ENCODE data around the gene STX7.

The STX7 gene

DNA sequence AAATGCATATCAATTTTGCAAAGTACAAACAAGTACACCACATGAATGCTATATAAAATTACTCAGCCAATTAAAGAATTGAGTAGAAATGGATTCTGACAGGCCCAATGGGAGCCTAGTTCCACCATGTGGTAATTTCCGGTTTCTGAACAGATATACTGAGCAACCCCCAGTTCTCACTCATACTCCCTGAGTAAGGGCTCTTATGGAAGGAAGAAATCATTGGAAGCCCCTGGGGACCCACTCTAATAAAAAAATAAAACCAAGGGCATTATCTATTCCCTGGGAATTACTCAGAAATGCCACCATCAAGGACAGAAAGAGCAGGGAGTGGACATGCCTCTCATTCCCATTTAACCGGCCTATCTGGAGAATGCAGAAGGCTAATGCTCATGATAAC, 34.6 kb downstream of the STX7 start:
- no peak for DNase-seq (ENCODE audit: low read depth, low spot score)

DNA sequence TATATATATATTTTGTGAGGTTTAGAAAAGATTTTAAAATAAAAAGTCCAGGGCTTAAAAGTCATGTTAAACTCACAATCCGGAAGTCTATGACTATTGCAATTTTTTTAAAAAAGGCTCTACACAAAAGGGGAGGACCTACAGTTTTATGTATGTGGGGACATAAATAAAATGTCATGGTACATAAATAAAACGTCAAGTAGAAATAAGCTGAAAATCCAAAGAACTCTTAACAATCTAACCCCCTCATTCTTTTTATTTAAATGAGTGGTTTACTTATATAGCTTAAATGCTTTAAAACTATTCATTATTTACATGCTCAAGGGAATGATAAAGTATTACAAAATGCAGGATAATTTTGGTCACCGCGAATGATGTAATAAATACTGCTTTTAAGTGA, 36.2 kb downstream of the STX7 start:
- DNase-seq (ENCODE audit: low read depth, low spot score), result no peak

- no peak for DNase-seq (ENCODE audit: low read depth, low spot score)
Measured at GRCh38 chr6:132475925-132476324, 37.0 kb downstream of the STX7 start.

GRCh38 chr6:132471787-132472186, 41.1 kb downstream of the STX7 start:
- DNase-seq (ENCODE audit: low read depth, low spot score), result no peak

DNA sequence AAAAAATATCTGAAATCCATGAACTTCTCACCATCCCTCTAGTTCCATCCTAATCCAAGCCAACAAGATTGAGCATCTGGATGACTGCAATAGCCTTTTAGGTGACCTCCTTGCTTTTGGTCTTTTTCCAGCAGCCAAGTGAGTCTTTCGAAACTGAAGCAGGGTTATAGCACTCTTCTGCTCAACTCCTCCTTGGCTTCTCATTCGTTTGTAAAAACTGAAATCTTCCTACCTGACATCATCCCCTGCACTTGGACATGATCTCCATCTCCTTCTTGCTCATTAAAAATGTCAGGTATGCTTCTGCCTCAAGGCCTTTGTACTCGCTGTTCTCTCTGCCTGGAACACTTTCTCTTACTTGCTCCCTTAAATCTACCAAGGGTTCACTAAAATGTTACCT, 46.0 kb downstream of the STX7 start:
- DNase-seq (ENCODE audit: low read depth, low spot score), result no peak

GRCh38 chr6:132465530-132466485, 47.1 kb downstream of the STX7 start:
- no peak for DNase-seq (ENCODE audit: low read depth, low spot score)

DNA sequence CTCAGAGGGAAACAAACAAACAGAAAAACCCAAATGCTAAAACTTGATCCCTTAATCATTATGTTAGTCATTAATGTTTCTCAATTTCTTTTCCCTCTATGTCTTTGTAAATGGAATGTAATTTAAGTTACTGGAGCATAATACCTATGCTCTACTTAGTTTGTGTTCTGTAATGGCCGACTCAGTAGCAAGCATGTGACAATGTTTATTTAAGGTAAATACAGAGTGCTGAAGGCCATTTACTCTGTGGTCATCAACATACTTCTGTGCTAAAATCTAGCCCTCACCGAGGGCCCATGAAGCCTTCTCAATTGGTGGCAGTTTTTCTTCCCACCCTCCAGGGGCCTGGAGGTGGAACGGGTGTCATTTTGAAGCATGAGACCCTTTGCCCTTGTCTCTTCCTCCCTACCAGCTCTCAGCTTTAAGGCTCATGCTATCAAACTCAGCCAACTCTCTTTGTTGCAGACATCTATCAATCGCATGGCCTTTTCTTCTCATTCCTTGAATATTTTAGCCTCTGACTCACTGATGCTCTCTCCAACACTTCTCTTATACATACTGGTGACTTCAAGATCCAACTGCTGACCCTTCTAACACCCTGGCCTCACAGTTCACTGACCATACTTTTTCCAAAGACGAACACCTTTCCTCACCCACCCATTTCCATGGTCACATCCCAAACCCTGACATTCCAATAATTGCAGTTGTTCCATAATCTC, 48.2 kb downstream of the STX7 start:
- DNase-seq (ENCODE audit: low read depth, low spot score), result no peak

DNA sequence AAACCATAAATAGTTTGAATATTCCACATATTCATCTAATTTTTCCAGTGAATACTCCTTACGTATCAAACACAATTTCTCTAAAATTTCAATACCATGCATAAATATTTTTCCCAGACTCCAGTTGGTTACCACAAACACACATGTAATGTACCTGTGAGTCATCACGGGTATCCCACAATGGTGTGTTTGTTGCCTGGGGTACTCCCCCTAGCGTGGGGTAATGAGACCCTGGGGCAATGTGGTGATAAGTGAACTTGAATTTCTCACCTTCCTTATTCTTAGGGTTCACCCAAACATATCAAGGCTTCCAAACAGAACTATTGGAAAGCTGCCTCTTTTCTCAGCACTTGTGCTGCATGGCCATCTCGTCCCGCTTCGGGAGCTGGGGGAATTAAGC, 51.0 kb downstream of the STX7 start:
- no peak for DNase-seq (ENCODE audit: low read depth, low spot score)

DNA sequence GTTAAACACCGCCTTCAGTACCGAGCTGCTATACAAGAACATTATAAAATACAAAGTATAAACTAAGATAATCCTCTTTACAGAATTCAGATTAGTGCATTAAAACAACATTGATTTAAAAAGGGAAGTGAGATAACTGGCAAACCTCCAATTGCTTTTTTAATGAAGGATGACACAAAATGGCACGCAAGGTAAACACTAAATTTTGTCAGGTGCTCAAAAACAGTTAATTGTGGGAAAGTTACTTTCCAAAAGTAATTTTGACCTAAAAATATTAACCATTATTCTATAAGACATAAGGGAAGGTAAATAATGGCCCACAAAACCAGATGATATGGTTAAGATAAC, 53.3 kb downstream of the STX7 start:
- DNase-seq (ENCODE audit: low read depth, low spot score), result no peak

GRCh38 chr6:132458887-132459604, 53.9 kb downstream of the STX7 start:
- DNase-seq (ENCODE audit: low read depth, low spot score), result no peak

DNA sequence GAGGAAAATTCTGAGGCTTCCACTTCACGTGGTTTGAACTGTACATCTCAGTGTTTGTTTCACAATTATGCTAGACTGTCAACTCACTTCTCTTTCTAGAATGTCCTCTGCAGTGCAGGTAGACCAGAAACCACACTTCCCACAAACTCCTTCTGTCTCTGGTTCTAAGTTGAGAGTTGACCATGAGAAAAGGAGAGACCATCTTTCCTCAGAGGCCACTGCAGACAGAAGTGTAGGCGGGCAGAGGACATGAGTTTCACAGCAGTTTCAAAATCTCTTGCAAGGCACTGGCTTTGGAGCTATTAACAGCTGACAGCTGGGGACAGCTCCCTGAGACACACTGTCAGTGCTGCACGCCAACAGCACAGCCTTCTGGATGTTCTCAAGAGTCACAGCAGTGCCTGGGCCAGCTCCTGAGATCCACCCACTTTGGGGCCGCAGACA, 56.2 kb downstream of the STX7 start:
- DNase-seq (ENCODE audit: low read depth, low spot score), result peak; percentile 18

- DNase-seq (ENCODE audit: low read depth, low spot score), result no peak
Measured at GRCh38 chr6:132446855-132447241, 66.1 kb downstream of the STX7 start.

GRCh38 chr6:132446141-132446854, 66.6 kb downstream of the STX7 start:
- no peak for DNase-seq (ENCODE audit: low read depth, low spot score)

DNA sequence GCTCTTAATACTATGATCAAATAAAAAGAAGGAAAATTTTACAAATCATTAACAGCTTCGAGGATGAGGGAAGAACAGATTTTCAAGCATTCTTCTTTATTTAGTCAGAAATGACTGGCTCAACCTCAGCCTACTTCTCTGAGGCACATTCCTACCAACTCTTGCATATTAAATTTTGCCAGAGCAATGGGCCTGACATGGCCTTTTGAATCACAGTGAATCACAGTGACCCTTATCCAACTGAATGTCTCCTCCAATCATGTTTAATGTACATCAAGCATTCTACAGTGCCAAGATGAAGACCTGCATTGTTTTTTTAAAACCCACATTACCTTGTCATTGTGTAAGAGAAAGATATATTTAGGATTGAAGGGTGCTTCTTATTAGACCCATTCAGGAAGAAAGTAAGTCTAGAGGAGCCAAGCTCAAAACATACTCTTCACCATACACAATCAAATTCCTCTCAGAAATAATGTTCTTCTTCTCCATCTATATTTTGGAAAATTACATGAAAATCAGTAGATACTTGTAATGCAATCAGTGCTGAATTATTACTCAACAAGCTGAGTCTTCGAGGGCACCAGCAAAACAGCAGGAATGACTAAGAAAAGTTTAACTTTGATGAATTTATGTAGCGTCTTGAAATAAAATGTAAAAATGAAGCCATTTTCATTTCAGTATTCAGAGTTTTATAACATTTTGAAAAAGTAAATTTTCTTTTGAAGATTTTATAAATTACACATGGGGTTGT, 67.5 kb downstream of the STX7 start:
- no peak for DNase-seq (ENCODE audit: low read depth, low spot score)

- DNase-seq (ENCODE audit: low read depth, low spot score), result no peak
Measured at GRCh38 chr6:132443206-132443605, 69.7 kb downstream of the STX7 start.

DNA sequence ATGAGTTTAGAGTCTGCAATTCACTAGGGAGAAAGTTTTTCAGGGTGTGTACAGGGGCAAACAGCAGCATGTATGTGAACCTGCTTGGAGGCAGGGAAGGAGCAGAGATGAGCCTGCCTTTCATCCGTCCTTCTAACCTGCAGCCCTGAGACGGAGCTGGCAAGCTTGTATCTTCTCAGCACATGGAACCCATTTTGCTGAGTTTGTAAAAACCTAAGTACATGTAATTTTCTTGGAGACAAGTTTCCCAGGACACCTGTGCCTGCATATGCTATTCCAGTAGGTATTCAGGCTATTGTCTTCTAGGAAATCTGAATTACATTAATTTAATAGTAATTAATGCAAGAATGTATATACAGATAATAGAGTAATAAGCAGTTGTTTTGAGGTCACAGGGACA, 82.8 kb downstream of the STX7 start:
- no peak for DNase-seq (ENCODE audit: low read depth, low spot score)

DNA sequence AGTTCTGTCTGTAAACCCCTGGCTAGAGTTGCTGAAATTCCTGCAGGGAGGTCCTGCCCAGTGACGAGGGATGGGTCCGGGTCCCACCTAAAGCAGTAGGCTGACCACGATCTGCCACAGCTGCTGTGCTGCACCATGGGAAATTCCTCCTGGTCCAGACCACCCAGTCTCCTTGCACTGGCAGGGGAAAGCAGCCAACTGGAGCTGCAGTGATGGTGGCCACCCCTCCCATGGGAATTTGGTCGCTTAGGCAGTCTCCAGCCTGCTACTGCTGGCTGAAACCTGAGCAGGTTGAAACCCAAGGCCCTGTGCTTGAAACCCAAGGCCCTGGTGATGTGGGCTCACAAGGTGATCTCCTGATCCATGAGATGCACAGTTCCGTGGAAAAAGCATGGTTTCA, 87.7 kb downstream of the STX7 start:
- no peak for DNase-seq (ENCODE audit: low read depth, low spot score)

GRCh38 chr6:132423839-132424238, 89.1 kb downstream of the STX7 start:
- DNase-seq (ENCODE audit: low read depth, low spot score), result no peak

DNA sequence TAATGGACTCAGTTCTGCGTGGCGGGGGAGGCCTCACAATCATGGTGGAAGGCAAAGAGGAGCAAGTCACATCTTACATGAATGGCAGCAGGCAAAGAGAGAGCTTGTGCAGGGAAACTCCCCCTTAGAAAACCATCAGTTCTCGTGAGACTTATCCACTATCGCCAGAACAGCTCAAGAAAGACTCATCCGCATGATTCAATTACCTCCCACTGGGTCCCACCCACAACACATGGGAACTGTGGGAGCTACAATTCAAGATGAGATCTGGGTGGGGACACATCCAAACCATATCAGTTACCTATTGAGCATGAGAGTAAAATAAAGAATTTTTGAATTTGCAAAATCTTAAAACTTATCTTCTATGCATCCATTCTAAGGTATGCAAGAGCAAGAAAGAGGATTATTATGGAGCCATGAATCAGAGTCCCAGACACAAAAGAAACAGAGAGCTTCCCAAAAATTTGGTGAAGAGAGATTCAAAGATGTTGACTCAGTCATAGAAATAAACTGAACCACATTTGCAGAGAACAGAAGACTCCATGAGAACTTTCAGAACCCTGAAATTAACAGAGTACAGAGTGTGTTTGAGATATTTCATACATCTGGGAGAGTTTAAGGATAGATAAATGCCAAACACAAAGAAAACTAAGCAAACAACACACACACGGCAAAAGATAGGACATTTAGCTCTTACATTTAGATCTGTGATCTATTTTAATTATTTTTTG, 94.5 kb downstream of the STX7 start:
- DNase-seq (ENCODE audit: low read depth, low spot score), result no peak

DNA sequence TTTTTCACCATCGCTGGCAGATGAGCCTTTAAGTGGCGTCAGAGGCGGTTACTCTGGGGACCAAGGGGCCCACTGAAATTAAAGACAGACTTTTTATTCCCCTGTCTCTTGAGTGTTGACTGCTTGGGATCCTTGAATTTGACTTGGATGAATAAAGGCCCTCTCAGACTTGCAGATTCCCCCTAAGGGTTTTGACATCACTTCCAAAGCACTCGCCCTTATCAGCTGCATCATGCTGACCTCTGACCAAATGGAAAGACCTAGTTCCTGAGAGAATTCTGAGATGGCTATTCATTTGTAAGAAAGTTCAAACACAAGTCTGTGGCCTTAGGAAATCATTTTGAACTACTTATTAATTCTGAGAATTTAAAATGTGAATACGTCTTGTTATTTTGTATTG, 98.2 kb downstream of the STX7 start:
- DNase-seq (ENCODE audit: low read depth, low spot score), result peak; percentile 13

Measured in ELF-1 (cell line).